ENCODE data around the gene PSMA3. TPM values are rescaled to one million over a fixed set of nuclear protein-coding genes. Genes with fewer than 3 reads are reported as not detected.

The PSMA3 gene
- total RNA-seq, 4 donors from 2014 or later = 91.8 to 126 (median 107) TPM

DNA sequence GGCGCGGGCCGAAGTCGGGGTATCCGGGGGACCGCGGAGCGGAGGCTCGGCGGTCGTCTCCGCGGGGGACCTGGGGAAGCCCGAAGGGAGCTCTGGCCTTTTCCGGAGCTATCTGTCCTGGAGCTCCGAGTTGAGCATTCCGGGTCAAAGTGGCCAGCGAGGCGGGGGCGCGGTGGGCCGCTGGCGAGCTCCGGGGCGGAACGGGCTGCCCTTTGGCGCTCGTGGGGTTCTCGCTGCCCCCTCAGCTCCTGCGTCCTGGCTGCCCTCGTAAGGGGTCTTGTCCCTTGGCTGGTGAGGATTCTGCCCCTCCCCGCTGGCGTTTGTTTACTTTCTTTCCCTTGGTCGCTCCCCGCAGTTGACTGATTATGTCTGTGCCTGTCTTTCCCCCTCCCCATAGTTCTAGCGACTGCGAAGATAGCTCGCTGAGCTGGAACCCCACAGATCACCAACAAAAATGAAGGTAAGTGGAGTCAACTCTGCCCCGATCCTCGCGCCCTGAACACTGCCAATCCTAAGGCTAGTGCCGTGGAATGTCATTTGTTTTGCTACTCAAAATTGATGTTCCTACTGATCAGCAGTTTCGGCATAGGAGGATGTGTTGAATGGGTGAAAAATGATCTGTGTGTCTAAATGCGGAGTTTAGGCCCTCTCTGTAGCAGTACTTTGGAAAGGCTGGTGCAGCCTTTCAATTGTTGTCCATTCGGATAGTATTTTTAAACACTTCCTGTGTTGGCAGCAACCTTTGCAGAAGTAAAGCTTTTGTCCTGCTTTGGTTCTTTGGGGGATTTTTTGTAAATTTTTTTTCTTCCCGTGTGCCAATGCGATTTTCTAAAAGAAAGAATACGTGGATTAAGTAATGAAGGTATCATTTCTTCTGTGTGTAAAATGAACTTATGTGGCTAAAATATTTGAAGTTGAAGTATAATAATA lies 55.0 kb downstream of the PSMA3 start:
- ATAC-seq (ENCODE audit: low FRiP score) (no peak), DNase-seq (ENCODE audit: low spot score) (no peak)
- TF ChIP-seq, protein P1, sequence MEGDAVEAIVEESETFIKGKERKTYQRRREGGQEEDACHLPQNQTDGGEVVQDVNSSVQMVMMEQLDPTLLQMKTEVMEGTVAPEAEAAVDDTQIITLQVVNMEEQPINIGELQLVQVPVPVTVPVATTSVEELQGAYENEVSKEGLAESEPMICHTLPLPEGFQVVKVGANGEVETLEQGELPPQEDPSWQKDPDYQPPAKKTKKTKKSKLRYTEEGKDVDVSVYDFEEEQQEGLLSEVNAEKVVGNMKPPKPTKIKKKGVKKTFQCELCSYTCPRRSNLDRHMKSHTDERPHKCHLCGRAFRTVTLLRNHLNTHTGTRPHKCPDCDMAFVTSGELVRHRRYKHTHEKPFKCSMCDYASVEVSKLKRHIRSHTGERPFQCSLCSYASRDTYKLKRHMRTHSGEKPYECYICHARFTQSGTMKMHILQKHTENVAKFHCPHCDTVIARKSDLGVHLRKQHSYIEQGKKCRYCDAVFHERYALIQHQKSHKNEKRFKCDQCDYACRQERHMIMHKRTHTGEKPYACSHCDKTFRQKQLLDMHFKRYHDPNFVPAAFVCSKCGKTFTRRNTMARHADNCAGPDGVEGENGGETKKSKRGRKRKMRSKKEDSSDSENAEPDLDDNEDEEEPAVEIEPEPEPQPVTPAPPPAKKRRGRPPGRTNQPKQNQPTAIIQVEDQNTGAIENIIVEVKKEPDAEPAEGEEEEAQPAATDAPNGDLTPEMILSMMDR (IDR thresholded peaks at IDR 0.05) = no peak

DNA sequence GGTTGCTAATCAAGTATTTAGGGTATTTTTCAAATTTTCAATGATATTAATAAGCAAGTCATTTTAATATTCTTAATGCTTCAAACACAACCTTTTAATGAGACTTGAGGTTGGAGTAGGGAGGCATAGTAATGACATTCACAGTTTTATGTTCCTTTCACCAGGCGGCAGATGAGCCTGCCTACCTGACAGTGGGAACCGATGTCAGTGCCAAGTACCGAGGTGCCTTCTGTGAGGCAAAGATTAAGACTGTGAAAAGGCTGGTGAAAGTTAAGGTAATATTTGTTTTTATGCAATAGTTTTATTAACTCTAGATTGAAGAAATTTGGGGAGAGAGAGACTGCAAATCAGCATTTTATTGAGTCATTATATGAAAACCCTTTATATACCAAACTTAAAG lies 56.8 kb downstream of the PSMA3 start:
- DNase-seq (ENCODE audit: low spot score) (no peak), ATAC-seq (ENCODE audit: low FRiP score) (no peak)
- TF ChIP-seq, protein P1 (IDR thresholded peaks at IDR 0.05) = no peak

GRCh38 chr14:58305730-58306129 lies 61.1 kb downstream of the PSMA3 start:
- ATAC-seq (ENCODE audit: low FRiP score) (no peak), DNase-seq (ENCODE audit: low spot score) (no peak)
- TF ChIP-seq, protein P1 (IDR thresholded peaks at IDR 0.05) = no peak

- ATAC-seq (ENCODE audit: low FRiP score) (no peak), DNase-seq (ENCODE audit: low spot score) (no peak)
- TF ChIP-seq, protein P1 (IDR thresholded peaks at IDR 0.05) = no peak
These were observed 63.1 kb downstream of the PSMA3 start for GRCh38 chr14:58307597-58308316.

GRCh38 chr14:58309086-58309485 lies 64.4 kb downstream of the PSMA3 start:
- DNase-seq (ENCODE audit: low spot score) (no peak), ATAC-seq (ENCODE audit: low FRiP score) (no peak)
- TF ChIP-seq, protein P1 (IDR thresholded peaks at IDR 0.05) = no peak

GRCh38 chr14:58313699-58314098 lies 69.1 kb downstream of the PSMA3 start:
- DNase-seq (ENCODE audit: low spot score) (no peak), ATAC-seq (ENCODE audit: low FRiP score) (no peak)
- TF ChIP-seq, protein P1 (IDR thresholded peaks at IDR 0.05) = no peak

All from omental fat pad (tissue), 4 donors.